GM21515 (cell line): ENCODE data around the gene LRRN2.
"Not testable (repeated sequence)": the region's sequence is repeated elsewhere in the genome, so short reads cannot be mapped to it uniquely, and the experiment has no call there.

Experiments used
- ATAC-seq: cut with Tn5 transposase; IDR thresholded peaks from one replicate; pipeline ENCODE4 v1.9.1; 2021; ENCODE audit not compliant: unreplicated experiment

The LRRN2 gene

DNA sequence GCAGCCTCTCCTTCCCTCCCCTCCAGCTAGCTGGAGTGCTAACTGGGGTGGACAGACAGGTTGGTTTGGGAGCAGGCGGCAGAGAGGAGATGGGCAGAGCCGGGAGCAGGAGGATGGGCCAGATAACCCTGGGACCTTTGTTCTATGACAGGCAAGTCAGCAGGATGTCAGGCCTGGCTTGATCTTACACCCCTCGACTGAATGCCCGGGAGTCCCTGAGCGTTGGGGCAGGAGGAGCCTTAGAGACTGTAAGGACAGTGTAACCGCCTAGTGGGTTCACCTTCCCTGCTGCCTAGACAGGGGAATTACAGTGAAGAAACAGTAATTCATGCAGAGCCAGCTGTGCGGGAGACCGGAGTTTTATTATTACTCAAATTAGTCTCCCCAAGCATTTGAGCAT is 109.1 kb downstream of the LRRN2 start:
- ATAC-seq: no peak

DNA sequence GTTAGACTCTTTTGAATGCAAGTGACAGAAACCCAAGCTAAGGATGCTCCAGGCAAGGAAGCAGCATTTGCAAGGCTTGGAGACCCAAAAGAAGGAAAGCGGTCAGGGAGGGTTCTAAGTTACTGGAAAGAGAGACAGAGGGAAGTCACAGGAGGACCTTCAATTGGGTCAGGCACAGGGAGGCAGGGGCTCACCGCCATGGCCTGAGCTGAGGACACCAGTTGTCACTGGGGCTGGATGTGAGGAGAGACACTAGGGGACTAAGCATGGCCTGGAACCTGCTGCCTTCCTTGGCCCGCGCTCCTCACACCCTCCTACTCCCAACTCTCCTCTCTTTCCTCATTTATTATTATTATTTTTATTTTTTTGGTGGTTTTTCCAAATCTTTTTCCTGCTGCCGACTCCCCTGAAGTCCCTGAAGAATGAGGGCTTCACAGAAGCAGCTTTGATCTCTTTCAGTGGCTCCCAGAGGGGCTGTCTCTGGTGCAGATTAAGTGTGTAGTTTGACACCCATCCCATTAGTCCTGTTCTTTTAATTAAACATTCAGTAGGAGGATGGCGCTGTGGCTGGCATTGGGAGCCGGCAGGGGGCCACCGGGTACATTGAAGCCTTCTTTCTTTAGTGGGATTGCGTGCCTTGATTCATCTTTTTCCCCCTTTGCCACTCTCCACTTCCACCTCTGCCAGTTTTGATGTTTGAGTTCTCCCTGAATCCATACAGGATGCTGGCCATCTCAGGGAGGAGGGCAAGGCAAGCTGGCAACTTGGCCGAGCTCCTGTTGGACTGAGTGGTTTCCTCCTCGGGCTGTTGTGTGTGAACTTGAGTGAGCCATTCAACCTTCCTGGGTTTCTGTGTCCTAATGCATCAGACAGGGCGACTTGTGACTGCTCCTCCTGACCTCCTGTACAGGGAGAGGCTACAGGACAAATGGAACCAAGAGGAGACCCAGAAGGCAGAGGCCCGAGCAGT is 110.0 kb downstream of the LRRN2 start:
- ATAC-seq: no peak

DNA sequence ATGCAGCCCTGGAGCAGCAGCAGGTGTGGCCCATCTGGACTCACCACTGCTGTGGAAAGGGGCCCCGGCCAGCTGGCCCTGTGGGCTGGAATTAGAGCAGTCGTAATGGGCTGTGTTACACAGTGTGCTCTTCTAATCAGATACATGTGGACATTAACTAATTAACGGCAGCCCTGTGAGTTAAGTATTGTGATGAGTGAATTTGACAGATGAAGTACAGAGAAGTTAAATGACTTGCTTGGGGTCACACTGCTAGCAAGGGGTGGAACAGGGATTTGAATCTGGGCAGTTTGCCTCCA is 110.7 kb downstream of the LRRN2 start:
- no peak for ATAC-seq

DNA sequence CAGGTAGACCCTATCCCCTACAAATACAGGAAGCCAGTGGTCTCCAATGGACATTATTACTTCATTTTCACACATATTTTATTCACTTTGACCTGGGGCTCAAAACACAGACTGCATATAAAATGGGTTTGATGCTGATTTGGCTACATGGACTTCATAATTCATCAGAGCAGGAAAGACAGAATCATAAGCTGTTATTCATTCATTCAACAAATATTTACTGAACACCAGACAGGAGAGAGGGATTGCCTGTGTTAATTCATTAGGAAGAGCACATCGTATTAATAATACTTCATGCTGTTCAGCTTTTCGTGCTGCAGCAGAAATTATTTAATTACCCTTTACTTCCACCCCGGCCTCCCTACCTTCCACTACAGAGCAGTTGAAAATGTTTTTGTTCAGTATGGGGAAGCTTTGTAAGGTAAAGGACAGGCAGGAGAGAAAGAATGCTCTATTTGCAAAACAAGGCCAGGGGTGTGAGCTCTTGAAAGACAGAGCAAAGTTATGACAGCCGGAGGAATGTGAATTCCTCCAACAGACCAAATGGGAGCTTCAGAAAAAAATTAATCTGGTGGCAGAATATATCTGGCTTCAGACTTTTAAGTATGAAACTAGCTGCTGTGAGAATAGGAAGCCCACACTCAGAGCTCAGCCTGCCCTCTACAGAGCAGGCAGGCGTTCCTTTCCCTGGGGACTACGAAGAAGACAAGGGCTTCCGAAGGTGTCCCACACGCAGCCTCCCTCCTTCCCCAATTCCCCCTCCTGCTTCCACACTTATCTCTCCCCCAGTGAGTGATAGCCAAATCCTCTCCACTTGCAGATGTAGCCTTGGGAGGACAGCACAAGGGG is 111.3 kb downstream of the LRRN2 start:
- no peak for ATAC-seq

DNA sequence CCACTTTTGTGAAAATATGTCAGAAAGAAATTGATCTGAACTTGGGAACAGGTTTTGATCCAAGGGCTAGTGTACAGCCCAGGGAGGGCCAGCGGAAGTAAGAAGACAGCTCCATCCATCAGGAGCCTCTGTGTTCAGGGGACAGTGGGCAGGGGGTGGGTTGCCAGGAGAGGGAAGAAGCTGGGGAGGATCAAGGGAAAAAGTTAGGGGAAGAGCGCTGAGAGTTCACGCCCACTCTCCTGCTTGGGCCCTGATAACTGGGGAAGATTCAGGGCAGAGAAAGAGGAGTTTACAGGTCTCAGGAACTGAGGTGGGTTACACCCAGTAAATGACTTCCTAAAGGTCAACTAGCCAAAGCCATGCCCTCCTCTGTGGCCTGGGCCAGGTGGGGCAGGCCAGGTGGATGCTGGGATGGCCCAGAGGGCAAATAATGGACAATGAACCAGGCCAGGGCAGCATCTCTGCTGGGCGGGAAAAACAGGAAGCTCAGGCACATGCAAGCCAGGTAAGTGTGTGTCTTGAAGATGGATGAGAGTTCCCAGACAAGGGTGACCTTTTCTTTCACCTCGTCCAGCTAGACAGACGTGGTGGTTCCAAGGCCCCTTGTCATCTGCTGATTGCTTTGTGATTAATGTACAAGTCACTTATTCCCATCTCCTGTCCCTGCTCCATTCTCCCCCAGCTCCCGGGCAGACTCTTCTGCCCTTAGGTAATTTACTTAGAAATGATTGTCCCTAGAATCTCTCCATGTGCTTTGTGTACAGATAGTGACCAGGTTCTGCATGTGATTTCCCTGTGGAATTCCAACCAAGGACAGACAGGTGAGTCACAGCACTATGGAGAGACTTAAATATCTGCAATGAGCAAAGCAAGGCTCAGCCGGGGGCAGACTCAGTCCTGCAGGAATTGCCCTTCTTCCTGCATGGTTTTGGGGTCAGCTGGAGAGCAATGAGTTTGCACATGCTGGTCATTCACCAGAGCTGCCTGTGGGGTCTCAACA is 112.3 kb downstream of the LRRN2 start:
- no peak for ATAC-seq

DNA sequence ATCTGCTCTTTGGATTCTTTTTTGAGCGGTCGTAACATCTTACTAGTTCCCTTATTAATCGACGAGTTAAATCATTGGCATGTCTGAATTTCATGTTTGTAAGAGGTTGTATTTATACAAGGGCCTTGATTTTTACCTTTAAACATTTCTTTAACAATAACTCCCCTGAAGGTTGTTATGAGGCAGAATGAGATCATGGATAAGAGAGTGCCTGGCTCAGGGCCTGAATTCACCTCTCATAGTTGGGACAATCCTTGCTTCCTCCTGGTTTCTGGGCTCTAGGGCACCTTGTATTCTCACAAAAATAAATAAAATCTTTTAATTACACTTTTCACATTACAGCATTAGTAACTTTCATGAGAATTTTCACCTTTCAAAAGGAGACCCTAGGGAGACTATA is 113.9 kb downstream of the LRRN2 start:
- no peak for ATAC-seq

DNA sequence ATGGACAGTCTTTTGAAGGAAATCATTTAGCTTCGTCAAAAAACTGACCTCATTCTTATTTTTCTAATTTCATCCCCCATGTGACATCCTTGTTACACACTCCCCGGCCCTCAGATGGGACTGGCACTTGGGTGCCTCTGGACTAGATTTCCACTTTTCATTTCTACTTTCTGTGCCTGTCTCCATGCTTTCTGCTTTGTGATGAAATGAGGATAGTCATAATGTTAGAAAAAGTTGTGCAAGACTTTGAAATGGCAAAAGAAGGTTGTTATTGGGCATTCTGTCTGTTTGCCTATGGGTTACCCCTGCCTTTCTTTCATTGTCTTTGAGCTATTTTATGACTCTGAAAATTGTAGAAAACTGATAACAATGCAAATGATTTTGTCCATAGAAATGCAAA is 114.4 kb downstream of the LRRN2 start:
- ATAC-seq: no peak

DNA sequence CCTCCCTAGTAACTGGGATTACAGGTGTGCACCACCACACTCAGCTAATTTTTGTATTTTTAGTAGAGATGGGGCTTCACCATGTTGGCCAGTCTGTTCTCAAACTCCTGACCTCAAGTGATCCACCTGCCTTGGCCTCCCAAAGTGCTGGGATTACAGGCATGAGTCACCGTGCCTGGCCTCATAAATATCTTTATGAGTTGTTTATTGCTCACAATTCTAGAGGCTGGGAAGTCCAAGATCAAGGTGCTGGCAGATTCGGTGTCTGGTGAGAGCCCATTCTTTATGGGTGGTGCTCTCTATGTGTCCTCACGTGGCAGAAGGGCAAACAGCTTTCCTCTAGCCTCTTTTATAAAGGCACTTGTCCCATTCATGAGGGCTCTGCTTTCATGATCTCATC is 115.5 kb downstream of the LRRN2 start:
- ATAC-seq: not testable (repeated sequence)

DNA sequence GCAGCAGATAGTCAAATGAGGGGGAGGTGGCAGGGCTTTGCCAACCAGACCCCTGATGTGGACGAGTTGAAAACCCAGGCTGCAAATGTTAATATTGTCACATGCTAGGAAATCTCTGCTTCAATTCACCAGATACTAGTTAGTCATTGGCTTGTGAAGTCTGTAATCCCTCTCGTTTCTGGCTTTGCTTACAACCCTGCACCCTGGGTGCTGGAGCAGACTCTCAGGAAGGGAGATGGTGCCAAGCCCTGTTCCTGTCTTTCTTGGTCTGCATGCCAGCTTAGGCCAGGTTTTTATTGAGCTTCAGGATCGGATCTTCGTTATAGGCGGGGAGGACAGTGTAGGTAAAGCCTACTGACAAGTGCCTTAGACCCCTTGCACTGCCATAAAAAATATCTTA is 116.1 kb downstream of the LRRN2 start:
- no peak for ATAC-seq

DNA sequence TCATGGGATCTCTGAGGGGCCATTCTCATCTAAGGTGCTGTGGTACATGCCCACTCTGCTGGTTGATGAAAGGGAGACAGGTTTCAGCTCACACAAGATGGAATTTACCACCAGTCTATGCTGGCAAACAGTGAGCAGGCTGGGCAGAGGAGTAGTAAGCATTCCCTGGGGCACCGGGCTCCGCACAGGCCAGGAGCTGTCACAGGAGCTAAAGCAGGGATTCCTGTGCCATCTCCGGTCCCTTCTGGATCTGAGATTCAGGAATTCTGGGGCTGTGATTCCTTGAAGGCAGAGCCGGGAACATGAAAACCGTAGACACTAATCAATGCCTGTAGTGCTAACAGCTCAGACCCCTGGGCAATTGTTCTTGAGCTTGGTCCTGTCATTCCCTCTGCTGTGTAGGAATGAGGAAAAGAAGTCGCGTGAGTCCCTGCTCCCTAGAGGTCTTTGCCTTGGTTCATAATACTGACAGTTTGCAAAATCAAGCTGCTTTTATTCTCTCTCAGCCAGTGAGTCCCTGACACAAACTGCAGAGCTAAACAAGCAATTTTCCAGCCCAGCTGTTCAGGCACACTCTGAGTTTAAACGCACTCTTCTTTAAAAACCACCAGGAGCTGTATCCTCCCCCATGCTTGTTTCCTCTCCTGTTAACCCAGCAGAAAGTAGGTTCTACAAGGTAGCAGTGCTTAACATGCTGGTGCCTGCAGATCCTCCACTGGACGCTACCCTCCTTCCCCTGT is 116.8 kb downstream of the LRRN2 start:
- no peak for ATAC-seq
